HUES48 (cell line): ENCODE measurements around the gene ENO2.

Source experiments
- H3K27ac ChIP-seq: one replicate; pipeline ENCODE4 v1.7.0; 2013; ENCODE audit warnings: low read depth, low read length, inconsistent platforms
- H3K27me3 ChIP-seq: 2 replicates; pipeline ENCODE4 v1.6.1; 2013; ENCODE audit warnings: mild to moderate bottlenecking, low read length; ENCODE audit not compliant: control insufficient read depth, insufficient read depth
- H3K36me3 ChIP-seq: 2 replicates; pipeline ENCODE4 v1.6.1; 2013; ENCODE audit warnings: low read length; ENCODE audit not compliant: control insufficient read depth, insufficient read depth
- H3K4me1 ChIP-seq: 2 replicates; pipeline ENCODE4 v1.6.1; 2013; ENCODE audit warnings: mild to moderate bottlenecking, low read length; ENCODE audit not compliant: control insufficient read depth, insufficient read depth
- H3K4me3 ChIP-seq: 2 replicates; pipeline ENCODE4 v1.5.1; 2013; ENCODE audit warnings: mild to moderate bottlenecking, low read depth, low read length
- H3K9ac ChIP-seq: 2 replicates; pipeline ENCODE4 v1.6.1; 2013; ENCODE audit warnings: mild to moderate bottlenecking, low read depth, low read length, moderate library complexity
- H3K9me3 ChIP-seq: 2 replicates; pipeline ENCODE4 v1.6.1; 2013; ENCODE audit warnings: low read length; ENCODE audit not compliant: control insufficient read depth, insufficient read depth

ENO2 gene

DNA sequence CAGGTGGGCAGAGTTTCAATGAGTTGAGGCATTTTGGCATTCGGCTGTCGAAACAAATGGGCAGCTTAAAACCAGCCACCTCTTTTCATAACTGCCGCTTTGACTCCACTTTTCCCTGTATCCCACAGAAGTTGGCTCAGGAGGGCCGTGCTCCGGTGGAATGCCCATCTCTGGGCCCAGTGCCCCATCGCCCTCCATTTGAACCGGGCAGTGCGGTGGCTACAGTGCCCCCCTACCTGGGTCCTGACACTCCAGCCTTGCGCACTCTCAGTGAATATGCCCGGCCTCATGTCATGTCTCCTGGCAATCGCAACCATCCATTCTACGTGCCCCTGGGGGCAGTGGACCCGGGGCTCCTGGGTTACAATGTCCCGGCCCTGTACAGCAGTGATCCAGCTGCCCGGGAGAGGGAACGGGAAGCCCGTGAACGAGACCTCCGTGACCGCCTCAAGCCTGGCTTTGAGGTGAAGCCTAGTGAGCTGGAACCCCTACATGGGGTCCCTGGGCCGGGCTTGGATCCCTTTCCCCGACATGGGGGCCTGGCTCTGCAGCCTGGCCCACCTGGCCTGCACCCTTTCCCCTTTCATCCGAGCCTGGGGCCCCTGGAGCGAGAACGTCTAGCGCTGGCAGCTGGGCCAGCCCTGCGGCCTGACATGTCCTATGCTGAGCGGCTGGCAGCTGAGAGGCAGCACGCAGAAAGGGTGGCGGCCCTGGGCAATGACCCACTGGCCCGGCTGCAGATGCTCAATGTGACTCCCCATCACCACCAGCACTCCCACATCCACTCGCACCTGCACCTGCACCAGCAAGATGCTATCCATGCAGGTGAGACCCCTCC is 24.2 kb downstream of the ENO2 start:
- Histone ChIP-seq H3K4me3 (peak overlapping the region; percentile 71), H3K9ac (peak overlapping the region; percentile 39), H3K27me3 (no peaks in the 10 kb centered on the region), H3K36me3 (peaks cover 54% of the 10 kb centered on the region), H3K9me3 (no peaks in the 10 kb centered on the region), H3K27ac (peak overlapping the region; percentile 98), H3K4me1 (peaks cover 12% of the 10 kb centered on the region; the same call in 1 of the 2 replicates)

DNA sequence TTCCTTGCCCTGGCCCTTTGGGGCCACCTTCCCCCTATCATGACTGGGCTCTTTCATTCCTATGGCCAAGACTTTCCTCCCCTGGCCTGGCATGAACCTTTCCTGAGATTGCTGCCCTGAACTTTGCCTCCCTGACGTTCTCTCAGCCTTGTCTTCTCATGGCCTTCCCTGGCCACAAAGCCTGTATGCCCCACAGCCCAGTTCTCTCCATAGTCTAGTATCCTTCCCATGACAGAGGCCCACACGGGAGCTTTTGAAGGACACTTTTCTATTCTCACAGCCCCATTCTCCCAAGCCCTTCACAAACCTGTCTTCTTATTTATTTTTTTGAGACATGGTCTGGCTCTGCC is 24.8 kb downstream of the ENO2 start:
- Histone ChIP-seq H3K9me3 (no peaks in the 10 kb centered on the region), H3K27me3 (no peaks in the 10 kb centered on the region), H3K9ac (no peak overlapping the region), H3K36me3 (peaks cover 48% of the 10 kb centered on the region), H3K4me1 (peaks cover 12% of the 10 kb centered on the region; the same call in 1 of the 2 replicates), H3K27ac (no peak overlapping the region), H3K4me3 (no peak overlapping the region)

DNA sequence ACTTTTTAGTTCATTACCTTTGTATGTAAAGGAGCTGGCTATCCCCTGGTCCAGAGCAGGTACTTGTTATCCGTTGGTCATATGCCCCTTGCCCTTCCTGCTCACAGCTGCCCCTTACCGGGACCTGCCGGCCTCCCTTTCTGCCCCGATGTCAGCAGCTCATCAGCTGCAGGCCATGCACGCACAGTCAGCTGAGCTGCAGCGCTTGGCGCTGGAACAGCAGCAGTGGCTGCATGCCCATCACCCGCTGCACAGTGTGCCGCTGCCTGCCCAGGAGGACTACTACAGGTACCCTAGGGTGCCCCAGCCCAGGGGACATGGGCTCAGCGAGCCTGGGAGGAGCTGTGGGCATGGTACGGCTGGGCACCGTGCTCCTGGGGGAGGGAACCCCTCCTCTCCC is 26.9 kb downstream of the ENO2 start:
- Histone ChIP-seq H3K4me3 (no peak overlapping the region), H3K9ac (no peak overlapping the region), H3K27me3 (no peaks in the 10 kb centered on the region), H3K9me3 (no peaks in the 10 kb centered on the region), H3K4me1 (peaks cover 24% of the 10 kb centered on the region), H3K27ac (no peak overlapping the region), H3K36me3 (peaks cover 27% of the 10 kb centered on the region)

DNA sequence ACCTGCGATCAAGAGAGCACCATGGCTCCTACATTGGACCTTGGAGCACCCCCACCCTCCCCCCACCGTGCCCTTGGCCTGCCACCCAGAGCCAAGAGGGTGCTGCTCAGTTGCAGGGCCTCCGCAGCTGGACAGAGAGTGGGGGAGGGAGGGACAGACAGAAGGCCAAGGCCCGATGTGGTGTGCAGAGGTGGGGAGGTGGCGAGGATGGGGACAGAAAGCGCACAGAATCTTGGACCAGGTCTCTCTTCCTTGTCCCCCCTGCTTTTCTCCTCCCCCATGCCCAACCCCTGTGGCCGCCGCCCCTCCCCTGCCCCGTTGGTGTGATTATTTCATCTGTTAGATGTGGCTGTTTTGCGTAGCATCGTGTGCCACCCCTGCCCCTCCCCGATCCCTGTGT is 27.4 kb downstream of the ENO2 start:
- Histone ChIP-seq H3K9ac (no peak overlapping the region), H3K36me3 (peaks cover 27% of the 10 kb centered on the region), H3K27me3 (no peaks in the 10 kb centered on the region), H3K9me3 (no peaks in the 10 kb centered on the region), H3K4me3 (no peak overlapping the region), H3K4me1 (peaks cover 26% of the 10 kb centered on the region), H3K27ac (no peak overlapping the region)

DNA sequence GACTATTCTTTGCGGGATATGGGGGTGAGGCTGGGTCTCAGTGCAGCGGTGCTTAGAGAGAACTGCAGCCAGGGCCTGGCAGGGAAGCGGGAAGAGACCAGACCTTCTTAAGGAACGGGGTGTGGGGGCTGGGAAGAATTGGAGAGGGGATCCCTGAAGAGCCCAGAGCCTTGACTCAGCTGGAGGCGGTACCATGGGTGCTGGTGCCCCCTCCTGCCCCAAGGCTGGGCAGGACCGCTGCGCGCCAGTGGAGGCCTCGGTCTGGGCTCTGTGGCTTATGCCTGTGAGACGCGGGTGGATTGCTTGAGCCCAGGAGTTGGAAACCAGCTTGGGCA is 27.9 kb downstream of the ENO2 start:
- Histone ChIP-seq H3K27me3 (no peaks in the 10 kb centered on the region), H3K9me3 (no peaks in the 10 kb centered on the region), H3K4me3 (no peak overlapping the region), H3K36me3 (peaks cover 27% of the 10 kb centered on the region), H3K27ac (peak overlapping the region; percentile 99), H3K9ac (no peak overlapping the region), H3K4me1 (peaks cover 30% of the 10 kb centered on the region)

DNA sequence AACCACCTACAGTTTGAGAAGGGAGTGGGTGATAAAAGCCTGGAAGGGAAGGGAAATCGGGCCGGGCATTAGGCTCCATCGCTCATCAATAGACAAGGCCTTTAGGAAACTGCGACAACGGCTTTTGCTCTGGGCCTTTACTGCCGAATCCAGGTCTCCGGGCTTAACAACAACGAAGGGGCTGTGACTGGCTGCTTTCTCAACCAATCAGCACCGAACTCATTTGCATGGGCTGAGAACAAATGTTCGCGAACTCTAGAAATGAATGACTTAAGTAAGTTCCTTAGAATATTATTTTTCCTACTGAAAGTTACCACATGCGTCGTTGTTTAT is 29.0 kb downstream of the ENO2 start:
- Histone ChIP-seq H3K27me3 (no peaks in the 10 kb centered on the region), H3K36me3 (peaks cover 27% of the 10 kb centered on the region), H3K4me1 (peaks cover 28% of the 10 kb centered on the region), H3K4me3 (peak overlapping the region; percentile 83), H3K9ac (peak overlapping the region; percentile 95), H3K9me3 (no peaks in the 10 kb centered on the region), H3K27ac (peak overlapping the region; percentile 99)

DNA sequence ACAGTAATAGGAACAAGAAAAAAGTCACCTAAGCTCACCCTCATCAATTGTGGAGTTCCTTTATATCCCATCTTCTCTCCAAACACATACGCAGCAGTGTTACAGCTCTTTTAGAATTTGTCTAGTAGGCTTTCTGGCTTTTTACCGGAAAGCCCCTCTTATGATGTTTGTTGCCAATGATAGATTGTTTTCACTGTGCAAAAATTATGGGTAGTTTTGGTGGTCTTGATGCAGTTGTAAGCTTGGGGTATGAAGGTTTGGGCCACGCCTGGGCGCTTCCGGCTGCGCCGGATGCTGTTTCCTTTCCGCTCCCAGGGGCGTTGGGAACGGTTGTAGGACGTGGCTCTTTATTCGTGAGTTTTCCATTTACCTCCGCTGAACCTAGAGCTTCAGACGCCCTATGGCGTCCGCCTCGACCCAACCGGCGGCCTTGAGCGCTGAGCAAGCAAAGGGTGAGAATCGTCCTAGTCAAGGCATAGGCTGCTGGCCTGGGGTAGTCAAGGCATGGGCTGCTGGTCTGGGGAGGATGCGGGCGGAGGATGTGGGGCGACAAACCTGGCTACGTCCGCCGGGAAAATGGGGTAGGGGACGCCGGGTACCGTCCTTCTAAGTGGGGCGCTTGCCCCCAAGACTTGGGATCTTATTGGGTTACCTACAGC is 29.5 kb downstream of the ENO2 start, which contains the start of the genes C12orf57 and RNU7-1:
TSS of gene C12orf57 (plus strand) at position 301 of the 659 bp plus-strand sequence. CDS start at position 401, 100 bp downstream.
TSS of gene RNU7-1 (plus strand) at position 95 of the 659 bp plus-strand sequence.
- Histone ChIP-seq H3K9me3 (no peaks in the 10 kb centered on the region), H3K4me3 (peak within 1 kb of the TSS; percentile 83), H3K4me1 (peaks cover 25% of the 10 kb centered on the region), H3K9ac (peak within 1 kb of the TSS; percentile 95), H3K27me3 (no peaks in the 10 kb centered on the region), H3K36me3 (peaks cover 26% of the 10 kb centered on the region), H3K27ac (peak within 1 kb of the TSS; percentile 99)

DNA sequence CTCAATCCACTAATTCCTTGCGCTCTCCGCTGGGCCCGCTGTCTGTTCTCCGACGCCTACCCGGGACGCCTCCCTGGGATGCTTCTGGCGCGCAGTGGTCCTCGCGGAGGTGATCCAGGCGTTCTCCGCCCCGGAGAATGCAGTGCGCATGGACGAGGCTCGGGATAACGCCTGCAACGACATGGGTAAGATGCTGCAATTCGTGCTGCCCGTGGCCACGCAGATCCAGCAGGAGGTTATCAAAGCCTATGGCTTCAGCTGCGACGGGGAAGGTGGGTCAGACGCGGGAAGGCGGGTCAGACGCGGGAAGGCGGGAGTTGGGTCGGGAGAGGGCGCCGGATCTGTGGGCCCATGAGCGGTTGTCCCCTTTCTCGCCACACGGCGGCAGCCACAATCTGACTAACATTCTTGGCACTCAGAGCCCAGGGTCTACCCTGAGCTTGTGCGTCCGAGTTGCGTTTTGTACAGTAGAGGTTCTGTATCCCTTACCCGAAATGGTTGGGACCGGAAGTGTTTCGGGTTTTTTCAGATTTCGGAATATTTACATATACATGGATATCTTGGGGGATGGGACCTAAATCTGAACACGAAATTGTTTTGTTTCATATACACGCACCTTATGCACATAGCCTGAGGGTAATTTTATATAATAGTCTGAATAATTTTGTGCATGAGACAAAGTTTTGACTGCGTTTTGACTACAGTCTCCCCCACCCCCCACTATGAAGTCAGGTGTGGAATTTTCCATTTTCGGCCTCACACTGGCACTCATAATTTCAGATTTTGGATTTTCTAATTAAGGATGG is 30.2 kb downstream of the ENO2 start:
- H3K9me3 ChIP-seq, result no peaks in the 10 kb centered on the region
- peak overlapping the region; percentile 83 for H3K4me3 ChIP-seq
- H3K27ac ChIP-seq, result peak overlapping the region; percentile 99
- H3K9ac ChIP-seq, result peak overlapping the region; percentile 95
- peaks cover 25% of the 10 kb centered on the region for H3K4me1 ChIP-seq
- H3K36me3 ChIP-seq, result peaks cover 18% of the 10 kb centered on the region
- no peaks in the 10 kb centered on the region for H3K27me3 ChIP-seq

DNA sequence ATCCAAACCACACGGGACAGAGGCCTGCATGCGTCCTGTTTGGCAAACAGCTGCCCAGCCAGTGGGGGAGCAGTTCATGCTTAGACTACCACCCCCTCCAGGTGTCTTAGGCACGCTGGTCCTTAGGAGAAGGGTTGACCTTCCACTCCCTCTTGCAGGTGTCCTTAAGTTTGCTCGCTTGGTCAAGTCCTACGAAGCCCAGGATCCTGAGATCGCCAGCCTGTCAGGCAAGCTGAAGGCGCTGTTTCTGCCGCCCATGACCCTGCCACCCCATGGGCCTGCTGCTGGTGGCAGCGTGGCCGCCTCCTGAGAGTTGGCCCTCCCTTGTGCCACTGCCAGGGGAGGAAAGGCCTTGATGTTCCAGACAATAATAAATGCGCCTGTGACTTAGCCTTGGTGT is 31.2 kb downstream of the ENO2 start:
- Histone ChIP-seq H3K9me3 (no peaks in the 10 kb centered on the region), H3K36me3 (peaks cover 12% of the 10 kb centered on the region), H3K27ac (peak overlapping the region; percentile 99), H3K27me3 (no peaks in the 10 kb centered on the region), H3K9ac (no peak overlapping the region), H3K4me3 (peak overlapping the region; percentile 73), H3K4me1 (peaks cover 25% of the 10 kb centered on the region)

DNA sequence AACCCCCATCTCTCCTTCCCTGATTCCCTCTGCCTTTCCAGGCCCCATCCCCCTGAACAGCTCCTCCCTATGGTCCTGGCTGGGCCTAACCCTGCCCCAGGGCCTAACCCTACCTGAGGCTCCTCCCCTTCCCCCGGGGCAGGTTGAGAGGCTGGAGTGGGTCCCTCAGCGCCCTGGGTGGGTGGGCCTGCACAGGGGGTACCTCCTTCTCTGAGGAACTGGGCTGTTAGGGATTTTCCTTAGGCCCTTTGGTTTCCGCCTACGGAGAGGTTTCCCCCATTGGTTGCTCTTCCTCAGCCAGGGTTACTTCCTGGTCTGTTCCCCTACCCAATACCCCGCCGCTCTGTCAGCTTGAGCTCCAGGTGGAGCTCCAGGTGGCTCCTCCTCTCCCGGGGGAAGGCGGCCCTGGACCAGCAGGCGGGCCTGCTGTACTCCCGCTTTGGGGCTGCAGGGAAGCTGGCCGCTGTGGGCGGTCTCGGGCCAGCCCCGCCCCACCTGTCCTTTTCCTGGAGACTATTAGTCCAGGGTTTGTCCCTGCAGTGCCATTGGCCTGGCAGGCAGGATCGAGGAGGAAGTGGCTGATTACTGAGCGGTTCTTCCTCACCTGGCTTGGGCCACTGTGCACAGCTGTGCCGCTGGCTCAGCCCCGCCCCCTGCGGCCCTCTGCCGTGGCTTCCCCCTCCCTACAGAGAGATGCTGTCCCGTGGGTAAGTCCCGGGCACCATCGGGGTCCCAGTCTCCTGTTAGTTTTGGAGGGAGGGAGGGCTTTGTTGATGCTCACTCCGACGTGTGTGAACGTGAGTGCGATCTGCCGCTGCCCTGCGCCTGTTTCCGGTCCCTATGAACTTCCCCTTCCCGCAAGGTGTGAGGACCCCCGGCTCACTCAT is 31.9 kb downstream of the ENO2 start:
- peaks cover 25% of the 10 kb centered on the region for H3K4me1 ChIP-seq
- H3K9me3 ChIP-seq, result no peaks in the 10 kb centered on the region
- no peaks in the 10 kb centered on the region for H3K27me3 ChIP-seq
- H3K9ac ChIP-seq, result peak overlapping the region; percentile 43; the same call in 1 of the 2 replicates
- H3K4me3 ChIP-seq, result peak overlapping the region; percentile 73
- H3K36me3 ChIP-seq, result peaks cover 6% of the 10 kb centered on the region
- peak overlapping the region; percentile 99 for H3K27ac ChIP-seq
